OCI-LY7 (cell line): ENCODE data around the gene AZI2. TPM values are rescaled to one million over a fixed set of nuclear protein-coding genes. Genes with fewer than 3 reads are reported as not detected.

Source experiments
- BruUV-seq: library from RNA; stranded (reverse); fragments of 400-500 nt; replicated peaks from 2 replicates; lab custom pipeline; 2021; lab: Mats Ljungman, UMichigan
- CTCF ChIA-PET: fragments of 300-600 bp; sonication (Branson Sonifier 250); formaldehyde crosslinking; loops from one replicate; lab custom pipeline; 2022; ENCODE audit warnings: antibody characterized with exemption; ENCODE audit not compliant: unreplicated experiment; lab: Charles Lee
- POLR2A ChIA-PET: fragments of 300-600 bp; sonication (Branson Sonifier 250); formaldehyde crosslinking; loops from one replicate; lab custom pipeline; 2022; ENCODE audit warnings: antibody characterized with exemption; lab: Charles Lee
- DNase-seq: peaks from one replicate; pipeline ENCODE4 v3.0.0-alpha.2; 2015; ENCODE audit warnings: low spot score
- H2AFZ ChIP-seq: fragments of 200-600 bp; sonication (generic), shearing (Covaris generic); 2 replicates; pipeline ENCODE4 v1.6.1; 2014; ENCODE audit warnings: mild to moderate bottlenecking, antibody characterized with exemption, low read length, moderate library complexity
- H3K27ac ChIP-seq: fragments of 200-600 bp; sonication (generic); 2 replicates; pipeline ENCODE4 v1.5.1; 2014; ENCODE audit warnings: mixed run types, low read depth, mild to moderate bottlenecking, moderate library complexity, low read length, inconsistent platforms; ENCODE audit not compliant: poor library complexity, severe bottlenecking
- H3K36me3 ChIP-seq: fragments of 200-600 bp; sonication (generic); 2 replicates; pipeline ENCODE4 v1.6.1; 2014; ENCODE audit warnings: mild to moderate bottlenecking, antibody characterized with exemption, low read length, moderate library complexity, mixed read lengths; ENCODE audit not compliant: insufficient read depth
- H3K4me1 ChIP-seq: fragments of 200-600 bp; sonication (generic); 2 replicates; pipeline ENCODE4 v1.5.1; 2014; ENCODE audit warnings: mild to moderate bottlenecking, low read length; ENCODE audit not compliant: insufficient read depth, poor library complexity, severe bottlenecking
- H3K4me2 ChIP-seq: fragments of 200-600 bp; sonication (generic); 2 replicates; pipeline ENCODE4 v1.6.1; 2014; ENCODE audit warnings: mild to moderate bottlenecking, low read length
- H3K4me3 ChIP-seq: fragments of 200-600 bp; sonication (generic); 2 replicates; pipeline ENCODE4 v1.5.1; 2014; ENCODE audit warnings: mild to moderate bottlenecking, low read depth, low read length; ENCODE audit not compliant: poor library complexity, severe bottlenecking
- H3K79me2 ChIP-seq: fragments of 200-600 bp; sonication (generic); 2 replicates; pipeline ENCODE4 v1.6.1; 2016; ENCODE audit warnings: low read depth, mild to moderate bottlenecking, low read length, moderate library complexity, mixed read lengths; ENCODE audit not compliant: insufficient read depth
- H3K9me2 ChIP-seq: fragments of 200-600 bp; sonication (generic); 2 replicates; pipeline ENCODE4 v1.6.1; 2016; ENCODE audit warnings: mild to moderate bottlenecking, low read length, mixed read lengths; ENCODE audit not compliant: insufficient read depth
- H3K9me3 ChIP-seq: fragments of 200-600 bp; sonication (generic); 2 replicates; pipeline ENCODE4 v1.6.1; 2014; ENCODE audit warnings: mild to moderate bottlenecking, mixed run types, low read length, mixed read lengths
- H4K20me1 ChIP-seq: fragments of 200-600 bp; sonication (generic); 2 replicates; pipeline ENCODE4 v1.6.1; 2014; ENCODE audit warnings: mild to moderate bottlenecking, antibody characterized with exemption, low read length, moderate library complexity, mixed read lengths; ENCODE audit not compliant: insufficient read depth
- EZH2phosphoT487 ChIP-seq: fragments of 200-600 bp; sonication (generic); IDR thresholded peaks from 2 replicates; pipeline ENCODE4 v1.6.1; 2018; ENCODE audit warnings: low read depth, borderline replicate concordance, mild to moderate bottlenecking, mixed run types, antibody characterized with exemption, low read length, moderate library complexity, mixed read lengths
- intact Hi-C: fragments of 100-400 bp; cut with micrococcal nuclease; formaldehyde crosslinking; loops from one replicate; pipeline ENCODE4 v1.10.0; 2022; ENCODE audit not compliant: unreplicated experiment
- total RNA-seq, 2 experiments: library from RNA; depleted of rRNA in 1 of 2; stranded (reverse); fragments of >200 nt in 1 of 2; shearing (Covaris generic) in 1 of 2; gene quantifications; 2 replicates each; pipeline ENCODE4 v1.2.3, GENCODE V29; 2014 to 2022
- TF ChIP-seq, protein P1 (sequence below): fragments of 200-600 bp; sonication (generic); conservative IDR thresholded peaks from 2 replicates; pipeline ENCODE4 v1.5.1; 2014; ENCODE audit warnings: mild to moderate bottlenecking, antibody characterized with exemption, low read length, moderate library complexity, mixed read lengths

AZI2 gene
- total RNA-seq, 2 experiments from 2014 or later, result 16.1 to 45.0 TPM

DNA sequence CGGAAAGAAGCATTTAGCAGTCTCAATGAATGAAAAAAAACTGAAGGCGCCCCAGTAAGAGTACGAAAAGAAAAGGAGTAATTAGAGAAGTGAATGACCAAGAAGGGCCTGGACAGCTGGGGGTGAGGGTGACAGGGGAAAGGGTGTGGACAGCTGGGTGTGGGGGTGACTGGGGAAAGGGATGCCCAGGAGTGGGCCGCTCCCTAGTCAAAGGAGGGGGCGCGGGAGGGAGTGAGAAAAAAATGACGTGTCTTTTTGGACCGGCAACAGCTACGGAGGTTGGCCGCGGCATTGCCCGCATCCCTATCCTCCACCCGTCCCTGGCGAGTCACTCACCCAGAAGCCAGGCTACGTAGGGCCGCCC, 377 bp downstream of the AZI2 start:
- CTCF ChIA-PET, result no interaction called here
- no TSS peak for BruUV-seq
- Histone ChIP-seq H3K9me3 (no peaks in the 10 kb centered on the region), H3K4me1 (peaks cover 31% of the 10 kb centered on the region), H4K20me1 (0 out of 2 replicates have a peak, but pooled peaks cover 20% of the 10 kb centered on the region), H3K27ac (peak overlapping the region; percentile 56), H3K4me3 (peak overlapping the region; percentile 90), H3K9me2 (no peaks in the 10 kb centered on the region; the same call in 1 of the 2 replicates), H3K4me2 (peak overlapping the region; percentile 87), H3K79me2 (peaks cover 60% of the 10 kb centered on the region; the same call in 1 of the 2 replicates), H2AFZ (peak overlapping the region; percentile 92), H3K36me3 (0 out of 2 replicates have a peak, but pooled peaks cover 7% of the 10 kb centered on the region)
- POLR2A ChIA-PET, result interaction anchor here (0.7 to 4.1 kb wide), 7 partner anchors 9 to 1267 kb away, joined by 3 to 15 read pairs (median 5); no protein-coding TSS in a partner anchor
- TF ChIP-seq, protein P1, sequence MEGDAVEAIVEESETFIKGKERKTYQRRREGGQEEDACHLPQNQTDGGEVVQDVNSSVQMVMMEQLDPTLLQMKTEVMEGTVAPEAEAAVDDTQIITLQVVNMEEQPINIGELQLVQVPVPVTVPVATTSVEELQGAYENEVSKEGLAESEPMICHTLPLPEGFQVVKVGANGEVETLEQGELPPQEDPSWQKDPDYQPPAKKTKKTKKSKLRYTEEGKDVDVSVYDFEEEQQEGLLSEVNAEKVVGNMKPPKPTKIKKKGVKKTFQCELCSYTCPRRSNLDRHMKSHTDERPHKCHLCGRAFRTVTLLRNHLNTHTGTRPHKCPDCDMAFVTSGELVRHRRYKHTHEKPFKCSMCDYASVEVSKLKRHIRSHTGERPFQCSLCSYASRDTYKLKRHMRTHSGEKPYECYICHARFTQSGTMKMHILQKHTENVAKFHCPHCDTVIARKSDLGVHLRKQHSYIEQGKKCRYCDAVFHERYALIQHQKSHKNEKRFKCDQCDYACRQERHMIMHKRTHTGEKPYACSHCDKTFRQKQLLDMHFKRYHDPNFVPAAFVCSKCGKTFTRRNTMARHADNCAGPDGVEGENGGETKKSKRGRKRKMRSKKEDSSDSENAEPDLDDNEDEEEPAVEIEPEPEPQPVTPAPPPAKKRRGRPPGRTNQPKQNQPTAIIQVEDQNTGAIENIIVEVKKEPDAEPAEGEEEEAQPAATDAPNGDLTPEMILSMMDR, result no peak
- TF ChIP-seq EZH2phosphoT487, result no peak
- no peak for DNase-seq
- intact Hi-C loops, result loop anchor here (2.0 to 10.0 kb wide), 2 partner anchors 107 to 863 kb away; partner anchors contain the start of genes CMC1 and SLC4A7

DNA sequence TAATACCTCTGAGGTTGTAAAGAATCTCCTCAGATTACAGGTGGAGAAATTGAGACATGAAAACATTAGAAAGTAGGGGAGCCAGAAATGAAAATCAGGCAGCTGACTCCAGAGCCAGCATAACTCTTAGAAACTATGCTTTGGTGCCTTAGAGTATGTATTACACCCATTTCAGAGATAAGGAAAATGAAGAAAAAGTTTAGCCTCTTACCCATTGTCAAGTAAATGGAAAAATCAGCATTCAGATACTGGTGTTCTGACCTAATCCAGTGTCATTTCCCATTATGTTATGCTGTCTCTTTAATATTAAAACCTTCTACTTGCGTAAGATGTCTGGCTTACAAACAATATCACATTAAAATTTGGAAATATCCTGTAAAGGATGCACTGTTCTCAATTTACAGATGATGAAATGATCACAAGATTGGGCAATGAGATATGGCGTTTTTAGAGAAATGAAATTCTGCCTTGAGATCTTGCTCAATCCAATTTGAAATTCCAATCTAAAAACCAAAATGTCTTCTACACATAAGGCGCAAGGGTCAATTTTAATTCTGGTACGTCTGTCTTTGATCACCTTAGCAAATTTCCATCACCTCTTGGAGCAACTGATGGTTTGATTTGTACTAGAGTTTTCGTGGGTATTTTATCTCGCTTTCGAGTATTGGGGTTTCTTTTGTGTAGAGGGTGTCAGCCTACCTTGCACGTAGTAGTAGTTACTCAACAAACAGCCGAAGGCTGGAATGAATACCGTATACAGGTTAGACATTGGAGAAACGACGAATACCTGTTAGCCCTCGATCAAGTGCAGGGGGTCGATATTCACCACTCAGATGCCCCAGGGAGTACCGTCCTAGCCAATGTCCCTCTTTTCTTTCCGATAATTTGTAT, 1.0 kb downstream of the AZI2 start:
- H3K4me2 ChIP-seq, result peak overlapping the region; percentile 87
- no peak overlapping the region for H3K27ac ChIP-seq
- peaks cover 20% of the 10 kb centered on the region; the same call in 1 of the 2 replicates for H4K20me1 ChIP-seq
- H3K4me3 ChIP-seq, result peak overlapping the region; percentile 90
- TSS peak; percentile 62 for BruUV-seq
- ChIA-PET POLR2A (interaction anchor here (1.2 to 4.1 kb wide), 4 partner anchors 9 to 28 kb away, joined by 4 to 15 read pairs (median 6); no protein-coding TSS in a partner anchor), CTCF (no interaction called here)
- peaks cover 31% of the 10 kb centered on the region for H3K4me1 ChIP-seq
- H2AFZ ChIP-seq, result peak overlapping the region; percentile 92; the same call in 1 of the 2 replicates
- no peaks in the 10 kb centered on the region for H3K9me3 ChIP-seq
- TF ChIP-seq, protein P1, result no peak
- TF ChIP-seq EZH2phosphoT487, result no peak
- no peak for DNase-seq
- intact Hi-C loops, result loop anchor here (2.0 to 10.0 kb wide), 2 partner anchors 107 to 863 kb away; partner anchors contain the start of genes CMC1 and SLC4A7
- no peaks in the 10 kb centered on the region; the same call in 1 of the 2 replicates for H3K9me2 ChIP-seq
- H3K79me2 ChIP-seq, result peaks cover 61% of the 10 kb centered on the region; the same call in 1 of the 2 replicates
- H3K36me3 ChIP-seq, result 0 out of 2 replicates have a peak, but pooled peaks cover 7% of the 10 kb centered on the region
